Colonic mucosa (tissue), 4 donors: ENCODE data around the gene LDLRAD3. TPM values are rescaled to one million over a fixed set of nuclear protein-coding genes. Genes with fewer than 3 reads are reported as not detected.

ENCODE experiments used
- DNase-seq: peaks from one replicate; pipeline ENCODE4 v3.0.0-alpha.2; 2020
- H3K27ac ChIP-seq: fragments of 200-600 bp; one replicate; pipeline ENCODE4 v1.8.0; 2021
- H3K27me3 ChIP-seq: fragments of 200-600 bp; one replicate; pipeline ENCODE4 v1.8.0; 2021
- H3K36me3 ChIP-seq: fragments of 200-600 bp; one replicate; pipeline ENCODE4 v1.8.0; 2021
- H3K4me1 ChIP-seq: fragments of 200-600 bp; one replicate; pipeline ENCODE4 v1.8.0; 2021; ENCODE audit warnings: mild to moderate bottlenecking
- H3K4me3 ChIP-seq: fragments of 200-600 bp; one replicate; pipeline ENCODE4 v1.8.0; 2021
- H3K9ac ChIP-seq, 2 donors: one replicate each; pipeline ENCODE4 v1.7.0; 2013; ENCODE audit warnings: control low read depth in 2 of 2, low read depth in 2 of 2, low read length in 2 of 2
- H3K9me3 ChIP-seq: fragments of 200-600 bp; one replicate; pipeline ENCODE4 v1.8.0; 2021
- CTCF ChIP-seq: fragments of 200-600 bp; IDR thresholded peaks from one replicate; pipeline ENCODE4 v1.8.0; 2022; ENCODE audit warnings: antibody characterized with exemption, mild to moderate bottlenecking
- intact Hi-C: fragments of 100-400 bp; cut with DNase I; formaldehyde crosslinking; loops from one replicate; pipeline ENCODE4 v1.14.1; 2022
- total RNA-seq, 2 donors: library from RNA; stranded (reverse); fragmentation: NEBNext Ultra II Directional in 1 of 2; extraction: Animal tissue kit (Norgen Biotek cat#: 25700) in 1 of 2; gene quantifications; one replicate each; pipeline ENCODE4 v1.2.1, GENCODE V29; 2021
- donor health status: healthy.
- donor health status: DM: no; HTN: no; CAD: no.
- donor health status: DM: no; HTN: no; CAD: no.

Gene LDLRAD3
- total RNA-seq, 2 donors from 2014 or later, result 1.9 to 2.9 TPM

- no peaks in the 10 kb centered on the region for H3K36me3 ChIP-seq
- no peak overlapping the region for H3K27ac ChIP-seq
- H3K4me1 ChIP-seq, result no peaks in the 10 kb centered on the region
- TF ChIP-seq CTCF, result no peak
- no peaks in the 10 kb centered on the region for H3K9me3 ChIP-seq
- intact Hi-C loops, result no loop called here
- no peak overlapping the region for H3K9ac ChIP-seq
- DNase-seq, result no peak
- H3K27me3 ChIP-seq, result no peaks in the 10 kb centered on the region
- H3K4me3 ChIP-seq, result no peak overlapping the region
These were observed 92.1 kb downstream of the LDLRAD3 start for GRCh38 chr11:36035999-36036398.

- Histone ChIP-seq H3K36me3 (no peaks in the 10 kb centered on the region), H3K27me3 (no peaks in the 10 kb centered on the region), H3K27ac (no peak overlapping the region), H3K9ac (no peak overlapping the region), H3K9me3 (no peaks in the 10 kb centered on the region), H3K4me1 (no peaks in the 10 kb centered on the region), H3K4me3 (no peak overlapping the region)
- intact Hi-C loops, result no loop called here
- no peak for TF ChIP-seq CTCF
- no peak for DNase-seq
These were observed 93.2 kb downstream of the LDLRAD3 start for GRCh38 chr11:36037031-36037430.

GRCh38 chr11:36038541-36038940, 94.7 kb downstream of the LDLRAD3 start:
- Histone ChIP-seq H3K27me3 (no peaks in the 10 kb centered on the region), H3K9ac (no peak overlapping the region), H3K9me3 (no peaks in the 10 kb centered on the region), H3K4me1 (no peaks in the 10 kb centered on the region), H3K4me3 (no peak overlapping the region), H3K27ac (no peak overlapping the region), H3K36me3 (no peaks in the 10 kb centered on the region)
- intact Hi-C loops, result no loop called here
- DNase-seq, result no peak
- no peak for TF ChIP-seq CTCF

- Histone ChIP-seq H3K9ac (no peak overlapping the region), H3K27me3 (no peaks in the 10 kb centered on the region), H3K27ac (no peak overlapping the region), H3K36me3 (no peaks in the 10 kb centered on the region), H3K4me1 (no peaks in the 10 kb centered on the region), H3K9me3 (no peaks in the 10 kb centered on the region), H3K4me3 (no peak overlapping the region)
- intact Hi-C loops, result no loop called here
- no peak for TF ChIP-seq CTCF
- no peak for DNase-seq
These were observed 95.6 kb downstream of the LDLRAD3 start for GRCh38 chr11:36039471-36039870.

GRCh38 chr11:36041988-36042611, 98.2 kb downstream of the LDLRAD3 start:
- Histone ChIP-seq H3K4me3 (no peak overlapping the region), H3K27ac (no peak overlapping the region), H3K9ac (no peak overlapping the region), H3K4me1 (no peaks in the 10 kb centered on the region), H3K27me3 (no peaks in the 10 kb centered on the region), H3K9me3 (no peaks in the 10 kb centered on the region), H3K36me3 (no peaks in the 10 kb centered on the region)
- intact Hi-C loops, result loop anchor here (10.0 kb wide), 1 partner anchor 223 kb away; no protein-coding TSS in a partner anchor
- DNase-seq, result no peak
- TF ChIP-seq CTCF, result no peak
